H1 (cell line): Measurements from ENCODE around the gene CCDC148. TPM values are rescaled to one million over a fixed set of nuclear protein-coding genes. Genes with fewer than 3 reads are reported as not detected.

Experiments
- CTCF ChIA-PET: fragments of 300-600 bp; sonication (Branson Sonifier 250); formaldehyde crosslinking; loops from one replicate; lab custom pipeline; 2021; ENCODE audit not compliant: partially characterized antibody; lab: Charles Lee
- POLR2A ChIA-PET: fragments of 300-600 bp; sonication (Branson Sonifier 250); formaldehyde crosslinking; loops from one replicate; lab custom pipeline; 2021; ENCODE audit warnings: inconsistent platforms; ENCODE audit not compliant: partially characterized antibody; lab: Charles Lee
- DNase-seq, 2 experiments: peaks; one replicate each; pipeline versions ENCODE4 v3.0.0 to v3.0.0-alpha.2; 2010 to 2022; ENCODE audit warnings: low spot score in 2 of 2, low read depth in 1 of 2, mixed read lengths in 1 of 2
- FAIRE-seq: peaks from 2 replicates; lab custom pipeline; 2011; peaks lifted over from hg19 to GRCh38; lab: Jason Lieb, UNC
- H2AFZ ChIP-seq: 2 replicates; pipeline ENCODE4 v1.8.1; 2012; ENCODE audit warnings: low read length, inconsistent platforms
- H2AK5ac ChIP-seq: 2 replicates; pipeline ENCODE4 v1.6.1; 2013; ENCODE audit warnings: low read depth, low read length
- H2BK120ac ChIP-seq: replicated peaks from 2 replicates; pipeline ENCODE3; 2013; ENCODE audit warnings: low read depth, low read length, inconsistent platforms
- H2BK12ac ChIP-seq: 2 replicates; pipeline ENCODE4 v1.6.1; 2013; ENCODE audit warnings: low read depth, low read length
- H2BK15ac ChIP-seq: 2 replicates; pipeline ENCODE4 v1.6.1; 2013; ENCODE audit warnings: low read length
- H2BK20ac ChIP-seq: 2 replicates; pipeline ENCODE4 v1.6.1; 2013; ENCODE audit warnings: low read length
- H2BK5ac ChIP-seq: 2 replicates; pipeline ENCODE4 v1.6.1; 2013; ENCODE audit warnings: low read depth, low read length
- H3K14ac ChIP-seq: 2 replicates; pipeline ENCODE4 v1.6.1; 2013; ENCODE audit warnings: inconsistent platforms; ENCODE audit not compliant: insufficient read length
- H3K18ac ChIP-seq: 2 replicates; pipeline ENCODE4 v1.6.1; 2013; ENCODE audit warnings: low read length; ENCODE audit errors: extremely low read depth
- H3K23ac ChIP-seq: 2 replicates; pipeline ENCODE4 v1.6.1; 2013; ENCODE audit warnings: inconsistent platforms; ENCODE audit not compliant: insufficient read length
- H3K23me2 ChIP-seq: 2 replicates; pipeline ENCODE4 v1.6.1; 2013; ENCODE audit warnings: low read depth, low read length
- H3K27ac ChIP-seq: 2 replicates; pipeline ENCODE4 v1.6.1; 2011; ENCODE audit warnings: low read depth, low read length, inconsistent platforms
- H3K27me3 ChIP-seq, 4 experiments: replicated peaks in 1 of 4; 1 replicate in 1 of 4; 2 replicates in 3 of 4; pipeline versions ENCODE4 v1.6.1 to v1.8.1; 2011 to 2013; ENCODE audit warnings: low read length in 3 of 4, mild to moderate bottlenecking in 3 of 4, inconsistent platforms in 2 of 4, mixed read lengths in 2 of 4, moderate library complexity in 1 of 4; ENCODE audit not compliant: control insufficient read depth in 3 of 4, insufficient read depth in 3 of 4; ENCODE audit errors: extremely low read depth in 1 of 4
- H3K36me3 ChIP-seq, 4 experiments: 2 replicates each; pipeline versions ENCODE4 v1.6.1 to v1.8.1; 2011 to 2013; ENCODE audit warnings: mild to moderate bottlenecking in 4 of 4, low read length in 3 of 4, moderate library complexity in 2 of 4, control low read depth in 1 of 4, inconsistent platforms in 1 of 4; ENCODE audit not compliant: insufficient read depth in 4 of 4, control insufficient read depth in 2 of 4
- H3K4ac ChIP-seq: replicated peaks from 2 replicates; pipeline ENCODE3; 2013; ENCODE audit warnings: low read length, low read depth, mixed read lengths, inconsistent platforms; ENCODE audit not compliant: insufficient read length
- H3K4me1 ChIP-seq, 4 experiments: replicated peaks in 1 of 4; 1 replicate in 1 of 4; 2 replicates in 3 of 4; pipeline versions ENCODE4 v1.6.1 to v1.8.1; 2011 to 2013; ENCODE audit warnings: low read length in 3 of 4, inconsistent platforms in 2 of 4, mixed read lengths in 1 of 4; ENCODE audit not compliant: insufficient read depth in 4 of 4, control insufficient read depth in 3 of 4
- H3K4me2 ChIP-seq, 2 experiments: 2 replicates each; pipeline versions ENCODE4 v1.6.1 to v1.8.1; 2011 to 2013; ENCODE audit warnings: low read depth in 2 of 2, low read length in 2 of 2, control low read depth in 1 of 2, inconsistent platforms in 1 of 2, mild to moderate bottlenecking in 1 of 2; ENCODE audit not compliant: insufficient read depth in 1 of 2
- H3K4me3 ChIP-seq, 4 experiments: fragments of 200-600, 300-600 bp in 1 of 4; sonication (generic), shearing (Covaris generic), sonication (Bioruptor Twin) in 1 of 4; 2 replicates each; pipeline versions ENCODE4 v1.5.1 to v1.8.1; 2011 to 2016; ENCODE audit warnings: low read length in 4 of 4, low read depth in 3 of 4, control low read depth in 2 of 4, inconsistent platforms in 2 of 4, mild to moderate bottlenecking in 2 of 4, mixed read lengths in 1 of 4, moderate library complexity in 1 of 4; ENCODE audit not compliant: insufficient read depth in 2 of 4; ENCODE audit errors: extremely low read depth in 1 of 4
- H3K56ac ChIP-seq: replicated peaks from 2 replicates; pipeline ENCODE3; 2013; ENCODE audit warnings: low read depth, mild to moderate bottlenecking, mixed read lengths, low read length, inconsistent platforms; ENCODE audit not compliant: insufficient read length
- H3K79me1 ChIP-seq: 2 replicates; pipeline ENCODE4 v1.6.1; 2013; ENCODE audit warnings: low read depth, low read length, control low read depth
- H3K79me2 ChIP-seq, 2 experiments: 2 replicates each; pipeline versions ENCODE4 v1.6.1 to v1.8.1; 2012 to 2013; ENCODE audit warnings: low read length in 2 of 2, mild to moderate bottlenecking in 2 of 2, inconsistent platforms in 1 of 2; ENCODE audit not compliant: insufficient read depth in 2 of 2, control insufficient read depth in 1 of 2
- H3K9ac ChIP-seq, 4 experiments: replicated peaks in 1 of 4; 1 replicate in 1 of 4; 2 replicates in 3 of 4; pipeline versions ENCODE4 v1.6.1 to v1.8.1; 2011 to 2013; ENCODE audit warnings: low read depth in 3 of 4, low read length in 3 of 4, control low read depth in 2 of 4, mild to moderate bottlenecking in 2 of 4, moderate library complexity in 2 of 4, inconsistent platforms in 1 of 4; ENCODE audit errors: extremely low read depth in 1 of 4
- H3K9me3 ChIP-seq, 2 experiments: 2 replicates each; pipeline versions ENCODE4 v1.6.1 to v1.8.1; 2012 to 2013; ENCODE audit warnings: mild to moderate bottlenecking in 2 of 2, moderate library complexity in 2 of 2, control low read depth in 1 of 2, inconsistent platforms in 1 of 2, low read depth in 1 of 2, low read length in 1 of 2, mixed read lengths in 1 of 2; ENCODE audit not compliant: insufficient read depth in 2 of 2
- H4K20me1 ChIP-seq, 2 experiments: replicated peaks in 1 of 2; 2 replicates each; pipeline versions ENCODE3 to v1.8.1; 2011 to 2013; ENCODE audit warnings: inconsistent platforms in 2 of 2, low read length in 2 of 2, mild to moderate bottlenecking in 1 of 2; ENCODE audit not compliant: insufficient read depth in 2 of 2, control insufficient read depth in 1 of 2
- H4K5ac ChIP-seq: 2 replicates; pipeline ENCODE4 v1.6.1; 2013; ENCODE audit warnings: low read length, low read depth, mixed read lengths, inconsistent platforms; ENCODE audit not compliant: insufficient read length
- H4K8ac ChIP-seq: 2 replicates; pipeline ENCODE4 v1.8.0; 2013; ENCODE audit warnings: mild to moderate bottlenecking, moderate library complexity, low read length, inconsistent platforms; ENCODE audit not compliant: insufficient read depth; ENCODE audit errors: extremely low read depth
- H4K91ac ChIP-seq: replicated peaks from 2 replicates; pipeline ENCODE3; 2013; ENCODE audit warnings: low read length, mixed read lengths, inconsistent platforms; ENCODE audit not compliant: insufficient read length
- EP300 ChIP-seq, 2 experiments: IDR thresholded peaks; 1 replicate in 1 of 2; 2 replicates in 1 of 2; pipeline ENCODE4 v1.6.1; 2011 to 2012; ENCODE audit warnings: low read depth in 2 of 2, low read length in 2 of 2, mild to moderate bottlenecking in 2 of 2, borderline replicate concordance in 1 of 2, inconsistent platforms in 1 of 2, moderate library complexity in 1 of 2
- TEAD4 ChIP-seq: IDR thresholded peaks from 2 replicates; pipeline ENCODE4 v1.6.1; 2012; ENCODE audit warnings: low read depth, low read length, inconsistent platforms, mixed read lengths
- YY1 ChIP-seq: IDR thresholded peaks from 2 replicates; pipeline ENCODE4 v1.6.1; 2011; ENCODE audit warnings: low read depth, mild to moderate bottlenecking, low read length
- ZNF274 ChIP-seq: IDR thresholded peaks from 2 replicates; pipeline ENCODE4 v1.7.0; 2012; ENCODE audit warnings: low read length, borderline replicate concordance; ENCODE audit errors: extremely low read depth
- WGBS, 2 experiments: shearing (Covaris generic) in 1 of 2; methylation state at CpG; one replicate each; pipeline versions ENCODE4 v1.1.6 to v1.1.7; 2013 to 2015; ENCODE audit warnings: low lambda C conversion rate in 2 of 2, mixed read lengths in 2 of 2, inconsistent platforms in 1 of 2, low coverage in 1 of 2, missing lambda C conversion rate in 1 of 2; ENCODE audit not compliant: insufficient replicate concordance in 2 of 2, insufficient coverage in 1 of 2, insufficient read length in 1 of 2; ENCODE audit errors: extremely low coverage in 1 of 2, missing lambda C conversion rate in 1 of 2; 5-methylcytosine and 5-hydroxymethylcytosine counted together
- polyA plus RNA-seq, 7 experiments: library from polyadenylated mRNA; depleted of rRNA in 3 of 7; stranded (reverse) in 5 of 7; unstranded in 2 of 7; fragments of >200 nt in 5 of 7; fragments of 200-250 nt in 2 of 7; gene quantifications; 1 replicate in 5 of 7; 2 replicates in 1 of 7; 4 replicates in 1 of 7; pipeline versions ENCODE4 v1.2.1 to v1.2.3, GENCODE V29; 2011 to 2013; ENCODE audit warnings: missing spikeins in 2 of 7, mixed read lengths in 2 of 7
- total RNA-seq: library from RNA; stranded (reverse); fragmentation: NEBNext Ultra II Directional; extraction: Animal tissue kit (Norgen Biotek cat#: 25700); gene quantifications from 2 replicates; pipeline ENCODE4 v1.2.1, GENCODE V29; 2021
- TF ChIP-seq, protein P1 (sequence below): IDR thresholded peaks from 2 replicates; pipeline ENCODE4 v1.6.1; 2011; ENCODE audit warnings: low read length, improper control_type of control experiment

The CCDC148 gene
- total and polyA plus RNA-seq, 2 of the 8 experiments (the other 6 are each of a cell fraction or from before 2014, with no cell fraction given): 0.45 to 1.3 TPM

DNA sequence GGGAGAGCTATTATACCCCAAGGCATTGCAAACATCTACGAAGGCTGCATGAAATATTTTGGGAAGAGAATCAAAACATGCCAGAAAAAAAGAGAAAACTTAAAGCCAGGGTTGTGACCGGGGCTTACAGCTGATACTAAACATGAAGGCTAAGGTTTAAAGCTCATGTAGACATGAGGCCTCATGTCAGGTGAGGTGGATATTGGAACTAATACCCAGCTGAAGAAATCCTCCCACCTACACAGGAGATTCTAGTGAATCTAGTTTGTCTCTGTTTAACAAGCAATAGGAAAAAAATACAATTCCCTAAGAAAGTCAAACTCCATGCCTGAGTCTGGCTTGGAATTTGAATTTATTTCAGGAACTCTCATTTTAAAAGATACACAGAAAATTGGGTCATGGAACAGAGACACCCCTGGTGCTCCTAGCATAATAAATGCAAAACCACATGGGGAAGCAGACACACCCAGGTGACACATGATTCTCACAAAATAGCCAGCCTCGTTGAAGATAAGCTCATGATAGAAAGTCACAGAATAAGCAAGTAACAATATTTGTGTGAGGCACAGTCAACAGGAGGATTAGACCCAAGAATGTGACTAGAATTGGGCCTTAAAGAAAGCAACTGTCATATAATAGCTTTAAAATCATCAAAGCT, 312.7 kb downstream of the CCDC148 start:
- H4K20me1 ChIP-seq: no peaks in the 10 kb centered on the region
- ChIA-PET POLR2A (no interaction called here), CTCF (interaction anchor here (0.7 to 1.9 kb wide), 4 partner anchors 12 to 108 kb away, joined by 3 to 5 read pairs (median 4); no protein-coding TSS in a partner anchor)
- no peak overlapping the region for H3K18ac ChIP-seq
- WGBS, 2 experiments: 80% methylated on average over 3 of the region's 3 CpGs; no CpG with 5 or more reads in 1 of the 2 experiments
- H3K23ac ChIP-seq: no peak overlapping the region
- no peaks in the 10 kb centered on the region; a peak in 1 of 8 replicates for H3K36me3 ChIP-seq
- no peaks in the 10 kb centered on the region for H3K4me1 ChIP-seq
- no peak overlapping the region for H4K91ac ChIP-seq
- no peak overlapping the region for H3K9ac ChIP-seq
- no peak overlapping the region for H2BK20ac ChIP-seq
- no peaks in the 10 kb centered on the region for H3K9me3 ChIP-seq
- no peak overlapping the region for H3K4me2 ChIP-seq
- no peak overlapping the region for H2BK120ac ChIP-seq
- DNase-seq (no peak), FAIRE-seq (no peak)
- no peaks in the 10 kb centered on the region for H3K27me3 ChIP-seq
- no peak overlapping the region for H3K56ac ChIP-seq
- no peaks in the 10 kb centered on the region for H3K79me1 ChIP-seq
- H3K4ac ChIP-seq: no peak overlapping the region
- no peak overlapping the region for H3K4me3 ChIP-seq
- no peak overlapping the region for H4K5ac ChIP-seq
- H2AK5ac ChIP-seq: no peak overlapping the region
- no peak overlapping the region for H2BK12ac ChIP-seq
- H3K79me2 ChIP-seq: no peaks in the 10 kb centered on the region
- no peak overlapping the region for H2BK15ac ChIP-seq
- H3K23me2 ChIP-seq: no peaks in the 10 kb centered on the region
- H4K8ac ChIP-seq: no peak overlapping the region
- TF ChIP-seq YY1: no peak
- no peak for TF ChIP-seq ZNF274
- no peak for TF ChIP-seq TEAD4
- no peak for TF ChIP-seq EP300 (IDR thresholded peaks at IDR 0.05; ENCODE audit: borderline replicate concordance in 1 of 2, low read depth in 2 of 2, low read length in 2 of 2)
- TF ChIP-seq, protein P1, sequence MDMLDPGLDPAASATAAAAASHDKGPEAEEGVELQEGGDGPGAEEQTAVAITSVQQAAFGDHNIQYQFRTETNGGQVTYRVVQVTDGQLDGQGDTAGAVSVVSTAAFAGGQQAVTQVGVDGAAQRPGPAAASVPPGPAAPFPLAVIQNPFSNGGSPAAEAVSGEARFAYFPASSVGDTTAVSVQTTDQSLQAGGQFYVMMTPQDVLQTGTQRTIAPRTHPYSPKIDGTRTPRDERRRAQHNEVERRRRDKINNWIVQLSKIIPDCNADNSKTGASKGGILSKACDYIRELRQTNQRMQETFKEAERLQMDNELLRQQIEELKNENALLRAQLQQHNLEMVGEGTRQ: no peak
- H2BK5ac ChIP-seq: no peak overlapping the region
- H2AFZ ChIP-seq: 0 out of 2 replicates have a peak overlapping the region, but pooled peaks have one; percentile 46
- no peak overlapping the region for H3K27ac ChIP-seq
- H3K14ac ChIP-seq: no peak overlapping the region
